GM12878 (cell line): ENCODE data around the gene GPR17. TPM values are rescaled to one million over a fixed set of nuclear protein-coding genes. Genes with fewer than 3 reads are reported as not detected.

Source experiments
- ATAC-seq: fragments of 200-7000 bp; cut with Tn5 transposase; 3 replicates; pipeline ENCODE4 v1.9.1; 2020; ENCODE audit warnings: mild to moderate bottlenecking, moderate library complexity
- BruUV-seq: library from RNA; stranded (reverse); fragments of 400-500 nt; replicated peaks from 2 replicates; lab custom pipeline; 2021; lab: Mats Ljungman, UMichigan
- CTCF ChIA-PET: fragments of 300-600 bp; sonication (Branson Sonifier 250); formaldehyde crosslinking; extraction: SDS; loops from one replicate; lab custom pipeline; 2021; ENCODE audit warnings: inconsistent platforms; lab: Yijun Ruan, JAX
- POLR2A ChIA-PET: fragments of 350-600 bp; formaldehyde crosslinking; extraction: SDS; loops from one replicate; lab custom pipeline; 2021; ENCODE audit warnings: inconsistent platforms; lab: Charles Lee
- RAD21 ChIA-PET: fragments of 300-600 bp; sonication (Branson Sonifier 250); formaldehyde crosslinking; loops from one replicate; lab custom pipeline; 2023; ENCODE audit warnings: antibody characterized with exemption; ENCODE audit not compliant: unreplicated experiment; lab: Charles Lee
- SMC1A ChIA-PET: fragments of 300-600 bp; sonication (Branson Sonifier 250); formaldehyde crosslinking; loops from one replicate; lab custom pipeline; 2023; ENCODE audit not compliant: unreplicated experiment, uncharacterized antibody; lab: Charles Lee
- DNase-seq: peaks from one replicate; pipeline ENCODE4 v3.0.0-alpha.2; 2011; ENCODE audit warnings: low read depth, low spot score
- FAIRE-seq: peaks from 3 replicates; lab custom pipeline; 2011; peaks lifted over from hg19 to GRCh38; lab: Jason Lieb, UNC
- H2AFZ ChIP-seq: 2 replicates; pipeline ENCODE4 v1.6.0; 2011; ENCODE audit warnings: low read depth, low read length, control low read depth; ENCODE audit not compliant: control insufficient read depth
- H3K27ac ChIP-seq: 2 replicates; pipeline ENCODE4 v1.5.1; 2011; ENCODE audit warnings: control low read depth; ENCODE audit not compliant: control insufficient read depth, insufficient read depth
- H3K27me3 ChIP-seq, 2 experiments: replicated peaks in 1 of 2; 2 replicates each; pipeline versions ENCODE4 v1.6.0 to v1.6.1; 2011; ENCODE audit warnings: low read length in 1 of 2; ENCODE audit not compliant: control insufficient read depth in 2 of 2, insufficient read depth in 2 of 2
- H3K36me3 ChIP-seq, 2 experiments: 2 replicates each; pipeline ENCODE4 v1.5.1; 2011; ENCODE audit warnings: low read length in 1 of 2; ENCODE audit not compliant: control insufficient read depth in 2 of 2, insufficient read depth in 2 of 2
- H3K4me1 ChIP-seq: 2 replicates; pipeline ENCODE4 v1.6.1; 2011; ENCODE audit warnings: mild to moderate bottlenecking, low read length, moderate library complexity, mixed read lengths; ENCODE audit not compliant: control insufficient read depth, insufficient read depth
- H3K4me2 ChIP-seq: 2 replicates; pipeline ENCODE4 v1.6.0; 2011; ENCODE audit warnings: control low read depth; ENCODE audit not compliant: control insufficient read depth, insufficient read depth
- H3K4me3 ChIP-seq: fragments of 200-600 bp; sonication (generic); 2 replicates; pipeline ENCODE4 v1.5.1; 2016
- H3K79me2 ChIP-seq: 2 replicates; pipeline ENCODE4 v1.6.0; 2011; ENCODE audit warnings: low read length; ENCODE audit not compliant: control insufficient read depth, insufficient read depth
- H3K9ac ChIP-seq: 2 replicates; pipeline ENCODE4 v1.8.0; 2011; ENCODE audit warnings: low read length, control low read depth, mixed read lengths; ENCODE audit not compliant: control insufficient read depth, insufficient read depth
- H3K9me3 ChIP-seq: replicated peaks from 3 replicates; pipeline ENCODE4 v1.5.1; 2011; ENCODE audit warnings: mild to moderate bottlenecking, low read length; ENCODE audit not compliant: control insufficient read depth, insufficient read depth
- H4K20me1 ChIP-seq: 2 replicates; pipeline ENCODE4 v1.6.0; 2011; ENCODE audit not compliant: control insufficient read depth, insufficient read depth
- CBX5 ChIP-seq: sonication (generic); IDR thresholded peaks from 2 replicates; pipeline ENCODE4 v1.6.1; 2016; ENCODE audit warnings: low read depth, moderate library complexity, mild to moderate bottlenecking, inconsistent platforms
- EZH2 ChIP-seq: IDR thresholded peaks from 2 replicates; pipeline ENCODE4 v1.6.1; 2012; ENCODE audit warnings: low read depth, mild to moderate bottlenecking, control low read depth, inconsistent platforms, low read length, borderline replicate concordance; ENCODE audit not compliant: control insufficient read depth
- GABPA ChIP-seq: IDR thresholded peaks from 2 replicates; pipeline ENCODE4 v1.6.1; 2014; ENCODE audit warnings: antibody characterized with exemption, low read depth, mild to moderate bottlenecking, inconsistent platforms
- MXI1 ChIP-seq: fragments of 150-350 bp; IDR thresholded peaks from 2 replicates; pipeline ENCODE4 v1.6.1; 2011; ENCODE audit warnings: low read depth, mild to moderate bottlenecking, inconsistent platforms, low read length, improper control_type of control experiment
- YY1 ChIP-seq: IDR thresholded peaks from 2 replicates; pipeline ENCODE4 v1.6.1; 2011; ENCODE audit warnings: low read depth, mild to moderate bottlenecking, low read length
- ZBTB11 ChIP-seq: fragments of 450-650 bp; formaldehyde crosslinking; IDR thresholded peaks from 2 replicates; pipeline ENCODE4 v1.5.0; 2022; ENCODE audit warnings: mild to moderate bottlenecking, missing genetic modification characterization
- WGBS: methylation state at CpG from one replicate; pipeline ENCODE4 v1.1.6; 2016; ENCODE audit warnings: low lambda C conversion rate; ENCODE audit not compliant: insufficient replicate concordance, insufficient coverage; ENCODE audit errors: missing lambda C conversion rate; 5-methylcytosine and 5-hydroxymethylcytosine counted together
- in situ Hi-C: fragments of 300-500 bp; cut with MboI; formaldehyde crosslinking; loops from 9 replicates; pipeline ENCODE4 v1.14.3; 2018; ENCODE audit warnings: mixed read lengths
- intact Hi-C: fragments of 100-400 bp; cut with micrococcal nuclease; formaldehyde crosslinking; loops from one replicate; pipeline ENCODE4 v1.14.2; 2022; ENCODE audit not compliant: unreplicated experiment
- polyA plus RNA-seq, 11 experiments: library from polyadenylated mRNA; depleted of rRNA in 4 of 11; unstranded in 6 of 11; stranded (reverse) in 5 of 11; fragments of >200 nt; fragmentation: Nextera tagmentation in 4 of 11; fragmentation: Illumina TruSeq in 1 of 11; extraction: Ambion mirVana in 4 of 11; extraction: Trizol in 1 of 11; gene quantifications; 1 replicate in 1 of 11; 2 replicates in 10 of 11; pipeline versions ENCODE4 v1.2.1 to v1.2.3, GENCODE V29; 2011 to 2016; ENCODE audit warnings: inconsistent platforms in 2 of 11, missing spikeins in 2 of 11, low read depth in 1 of 11
- total RNA-seq, 4 experiments: library from RNA; depleted of rRNA in 3 of 4; stranded (reverse); fragments of >200 nt in 3 of 4; fragmentation: Illumina TruSeq in 1 of 4; extraction: Trizol in 1 of 4; gene quantifications; 2 replicates each; pipeline versions ENCODE4 v1.2.1 to v1.2.3, GENCODE V29; 2013 to 2021

The GPR17 gene
- total and polyA plus RNA-seq, 10 of the 15 experiments (the other 5 are each of a cell fraction or from before 2014, with no cell fraction given): not detected

DNA sequence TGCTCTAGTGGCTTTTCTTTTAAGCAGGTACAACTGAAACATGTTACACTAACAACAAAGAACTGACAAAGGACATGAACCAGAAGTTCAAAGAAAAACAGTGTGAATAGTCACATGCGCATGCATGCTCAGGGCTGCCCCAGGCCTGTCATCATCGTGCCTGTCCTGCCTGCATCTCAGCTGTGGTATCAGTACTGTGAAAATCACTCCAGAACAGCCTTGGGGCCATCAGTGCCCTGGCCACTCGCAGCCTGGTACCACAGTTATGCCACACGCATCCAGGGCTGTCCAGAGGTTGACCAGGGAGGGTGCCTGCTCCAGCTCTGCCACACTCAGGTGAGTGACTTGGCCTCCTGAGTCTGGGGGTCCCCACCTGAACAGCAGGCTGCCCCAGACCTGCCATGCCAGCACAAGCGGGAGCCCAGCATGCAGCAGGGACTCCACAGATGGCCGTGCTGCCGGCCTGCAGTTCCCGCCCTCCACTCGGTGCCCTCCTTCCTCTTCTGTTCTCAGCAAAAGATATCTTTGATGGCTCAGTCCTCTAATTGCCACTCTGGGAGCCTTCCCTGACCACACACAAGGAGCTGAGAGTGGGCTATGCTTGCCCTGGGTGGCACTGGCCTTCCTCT lies 17.1 kb downstream of the GPR17 start (continued):
- no peak for TF ChIP-seq ZBTB11 (CRISPR knock-in tag)
- no peak for TF ChIP-seq EZH2
- no peak for TF ChIP-seq MXI1

DNA sequence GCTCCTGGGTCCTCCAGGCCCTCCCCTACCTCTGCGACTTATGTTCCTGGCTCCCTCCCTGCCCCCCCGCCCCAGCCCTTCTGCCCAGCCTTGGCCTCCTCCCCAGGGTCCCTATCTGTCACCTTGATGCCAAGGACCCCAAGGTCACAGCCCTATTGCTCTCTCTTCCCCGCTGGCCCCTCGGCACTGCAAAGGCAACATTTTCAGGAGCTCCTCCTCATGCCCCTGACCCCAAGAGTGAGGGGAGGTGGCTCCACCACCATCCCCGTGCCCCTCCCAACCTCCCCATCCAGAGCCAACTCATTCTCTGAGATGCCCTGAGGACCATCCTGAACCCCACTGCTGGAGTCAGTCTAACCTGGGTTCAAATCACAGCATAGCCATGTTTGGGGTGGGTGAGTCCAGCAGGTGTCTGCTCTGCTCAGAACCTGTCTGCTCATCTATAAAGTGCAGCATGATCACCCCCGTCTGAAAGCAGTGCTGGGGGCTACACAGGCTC lies 17.7 kb downstream of the GPR17 start:
- H3K4me3 ChIP-seq: no peak overlapping the region
- no peak overlapping the region for H3K9ac ChIP-seq
- H3K4me1 ChIP-seq: no peaks in the 10 kb centered on the region
- ChIA-PET RAD21 (no interaction called here), CTCF (interaction anchor here (1.7 kb wide), 1 partner anchor 11 kb away, joined by 4 read pairs; no protein-coding TSS in a partner anchor), SMC1A (no interaction called here), POLR2A (no interaction called here)
- peaks cover 7 to 8% of the 10 kb centered on the region in 2 experiments for H3K27me3 ChIP-seq
- intact Hi-C loops: no loop called here
- FAIRE-seq (no peak), DNase-seq (no peak), ATAC-seq (no peak)
- H4K20me1 ChIP-seq: no peaks in the 10 kb centered on the region
- no peaks in the 10 kb centered on the region for H3K9me3 ChIP-seq
- H2AFZ ChIP-seq: no peak overlapping the region
- in situ Hi-C loops: no loop called here
- H3K4me2 ChIP-seq: no peak overlapping the region
- 25% methylated on average over 4 of the region's 6 CpGs for WGBS
- H3K27ac ChIP-seq: no peak overlapping the region
- H3K36me3 ChIP-seq: no peaks in the 10 kb centered on the region
- H3K79me2 ChIP-seq: no peaks in the 10 kb centered on the region
- TF ChIP-seq CBX5 (no peak), GABPA (no peak), YY1 (no peak)
- BruUV-seq: no TSS peak
